Activated CD8-positive, alpha-beta memory T cell treated with anti-CD3 and anti-CD28 coated beads for 24 hours (primary cell): ENCODE data around the gene MAVS.

Source experiments
- DNase-seq: peaks from one replicate; pipeline ENCODE4 v3.0.0-alpha.2; 2020

Gene MAVS

GRCh38 chr20:3846740-3847428 lies at the start of gene MAVS:
Gene MAVS, plus strand, starts transcription at chr20:3846834. Its CDS starts 7,791 bp downstream, at chr20:3854625.
- peak; percentile 94 for DNase-seq

- no peak for DNase-seq
Measured at GRCh38 chr20:3797226-3797545, 49.4 kb upstream of the MAVS start.

DNA sequence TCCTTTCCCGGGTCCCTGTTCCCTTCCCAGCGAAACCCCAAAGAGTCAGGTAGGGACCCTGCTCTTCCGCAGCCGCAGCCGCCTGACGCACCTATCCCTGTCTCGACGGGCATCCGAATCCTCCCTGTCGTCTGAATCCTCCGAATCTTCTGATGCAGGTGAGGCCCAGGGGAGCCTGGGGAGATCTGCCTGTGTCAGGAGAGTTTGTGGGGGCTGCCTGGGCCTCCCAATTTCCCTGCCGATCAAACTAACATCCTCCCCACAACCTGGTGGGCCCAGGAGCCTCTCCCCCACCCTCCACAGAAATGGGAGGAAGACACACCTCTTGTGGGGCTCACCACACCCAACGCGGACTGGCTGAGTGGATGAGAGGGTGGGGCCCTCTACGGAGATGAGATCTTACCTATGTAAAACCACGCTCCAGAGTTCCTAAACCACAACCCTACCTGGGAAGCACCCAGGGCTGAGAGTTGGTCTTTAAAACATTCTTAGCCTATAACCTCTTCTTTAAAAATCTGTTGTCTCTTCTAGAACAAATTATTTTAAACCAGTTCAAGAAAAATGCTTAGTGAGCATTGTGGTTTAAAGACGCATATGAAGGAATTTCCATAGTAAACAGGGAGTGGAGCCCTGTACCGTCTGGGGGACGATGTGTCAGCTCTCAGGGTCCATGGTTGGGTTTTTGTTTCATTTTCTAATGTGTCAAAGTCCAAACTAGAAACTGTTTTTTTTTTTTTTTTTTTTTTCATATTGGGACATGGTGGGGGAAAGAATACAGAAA lies 48.9 kb upstream of the MAVS start:
- DNase-seq: no peak

GRCh38 chr20:3798373-3798768 lies 48.3 kb upstream of the MAVS start:
- DNase-seq: no peak

- no peak for DNase-seq
Measured at GRCh38 chr20:3798908-3799248, 47.8 kb upstream of the MAVS start.

- DNase-seq: no peak
Measured at GRCh38 chr20:3800256-3800877, 46.3 kb upstream of the MAVS start.

DNA sequence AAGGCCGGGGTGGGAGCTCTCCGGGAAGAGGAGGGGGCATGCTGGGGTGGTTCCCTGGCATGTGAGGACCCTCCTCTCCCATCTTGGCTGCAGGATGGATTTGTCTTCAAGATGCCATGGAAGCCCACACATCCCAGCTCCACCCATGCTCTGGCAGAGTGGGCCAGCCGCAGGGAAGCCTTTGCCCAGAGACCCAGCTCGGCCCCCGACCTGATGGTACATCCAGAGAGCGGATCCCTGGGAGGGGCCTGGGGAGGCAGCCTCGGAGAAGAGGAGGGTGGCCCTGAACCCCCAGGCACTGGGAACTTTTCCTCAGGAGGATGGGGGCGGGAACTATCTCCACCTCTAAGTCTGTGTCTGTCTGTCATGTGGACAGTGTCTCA lies 45.8 kb upstream of the MAVS start:
- no peak for DNase-seq

DNA sequence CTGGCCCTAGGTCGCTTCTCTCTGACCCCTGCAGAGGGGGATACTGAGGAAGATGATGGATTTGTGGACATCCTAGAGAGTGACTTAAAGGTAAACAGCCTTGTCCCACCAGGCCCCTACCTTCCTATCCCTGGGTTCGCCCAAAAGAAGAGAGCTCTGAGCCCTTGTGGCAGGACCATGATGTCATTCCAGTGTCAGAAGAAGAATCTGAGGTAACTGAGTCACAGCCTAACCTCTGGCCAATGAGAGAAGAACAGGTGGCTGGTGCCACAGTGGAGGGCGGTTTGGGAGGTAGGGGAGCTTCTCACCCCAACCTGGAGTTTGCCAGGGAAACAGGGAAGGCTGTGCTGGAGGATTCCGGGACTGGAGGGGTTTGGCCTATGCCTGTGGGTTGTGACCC lies 45.3 kb upstream of the MAVS start:
- DNase-seq: no peak

- no peak for DNase-seq
Measured at GRCh38 chr20:3801846-3802245, 44.8 kb upstream of the MAVS start.

DNA sequence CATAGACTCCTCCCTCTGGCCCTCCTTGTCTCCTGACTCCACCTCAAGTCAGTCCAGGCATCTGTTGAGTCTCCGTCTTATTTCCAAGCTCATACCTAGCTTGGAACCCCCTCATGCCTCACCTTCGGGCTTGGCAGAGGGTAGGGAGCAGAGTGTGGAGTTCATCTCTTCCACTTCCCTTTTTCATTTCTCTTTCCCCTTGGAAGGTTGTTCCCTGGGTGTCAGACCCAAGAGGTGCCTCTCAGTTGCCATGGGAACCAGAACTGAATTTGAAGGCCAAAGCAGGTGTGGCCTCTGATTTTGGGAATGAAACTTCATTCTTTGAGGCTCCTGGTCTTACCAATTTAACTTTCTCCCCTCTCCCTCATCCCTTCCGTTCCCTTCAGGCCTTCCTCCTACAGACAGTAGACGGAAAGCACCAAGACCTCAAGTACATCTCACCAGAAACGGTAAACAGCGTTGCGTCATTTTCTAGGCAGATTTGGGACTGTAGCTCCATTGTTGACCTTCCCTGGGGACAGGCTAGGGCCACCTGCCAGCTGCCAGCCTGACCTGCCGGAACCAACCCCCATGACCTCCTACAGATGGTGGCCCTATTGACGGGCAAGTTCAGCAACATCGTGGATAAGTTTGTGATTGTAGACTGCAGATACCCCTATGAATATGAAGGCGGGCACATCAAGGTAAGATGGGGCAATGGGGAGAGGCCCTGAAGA lies 44.0 kb upstream of the MAVS start:
- DNase-seq: no peak

GRCh38 chr20:3803289-3803688 lies 43.3 kb upstream of the MAVS start:
- no peak for DNase-seq

DNA sequence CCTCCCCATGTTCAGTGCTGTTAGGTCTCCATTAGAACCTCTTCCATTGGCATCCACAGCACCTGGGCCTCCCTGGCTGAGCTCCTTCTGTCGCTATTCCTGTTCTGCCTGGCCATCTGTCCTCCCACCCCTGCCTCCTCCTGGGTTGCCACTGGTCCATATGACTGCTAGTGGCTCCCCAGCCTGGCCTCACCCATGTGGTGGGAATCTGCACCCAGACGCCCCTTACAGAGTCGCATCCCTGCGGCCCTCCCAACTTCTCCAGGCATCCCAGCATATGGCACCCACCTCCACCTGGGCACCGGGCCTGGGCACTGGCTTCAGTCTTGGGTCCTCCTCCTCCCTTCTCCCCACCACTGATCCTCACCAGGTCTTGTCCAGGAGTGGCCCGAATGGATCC lies 42.8 kb upstream of the MAVS start:
- DNase-seq: no peak

DNA sequence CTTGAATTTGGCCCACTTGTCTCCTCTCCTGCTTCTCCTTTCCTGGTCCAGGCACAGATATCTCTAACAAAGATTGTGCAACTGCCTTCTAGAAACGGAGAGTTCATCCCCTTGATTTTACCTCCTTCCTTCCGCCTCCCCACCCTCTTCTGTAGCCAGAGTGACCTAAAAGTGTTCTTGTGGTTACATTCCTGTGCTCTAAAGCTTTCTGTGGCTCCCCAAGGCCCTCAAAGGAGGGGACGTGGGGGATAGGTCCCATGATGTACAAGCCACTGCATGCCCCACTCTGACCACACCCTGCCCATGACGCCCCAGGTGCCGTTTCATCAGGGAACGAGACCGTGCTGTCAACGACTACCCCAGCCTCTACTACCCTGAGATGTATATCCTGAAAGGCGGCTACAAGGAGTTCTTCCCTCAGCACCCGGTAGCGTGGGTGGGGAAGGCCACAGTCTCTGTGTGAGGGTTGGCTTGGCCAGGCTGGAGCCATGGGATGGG lies 42.3 kb upstream of the MAVS start:
- DNase-seq: no peak

DNA sequence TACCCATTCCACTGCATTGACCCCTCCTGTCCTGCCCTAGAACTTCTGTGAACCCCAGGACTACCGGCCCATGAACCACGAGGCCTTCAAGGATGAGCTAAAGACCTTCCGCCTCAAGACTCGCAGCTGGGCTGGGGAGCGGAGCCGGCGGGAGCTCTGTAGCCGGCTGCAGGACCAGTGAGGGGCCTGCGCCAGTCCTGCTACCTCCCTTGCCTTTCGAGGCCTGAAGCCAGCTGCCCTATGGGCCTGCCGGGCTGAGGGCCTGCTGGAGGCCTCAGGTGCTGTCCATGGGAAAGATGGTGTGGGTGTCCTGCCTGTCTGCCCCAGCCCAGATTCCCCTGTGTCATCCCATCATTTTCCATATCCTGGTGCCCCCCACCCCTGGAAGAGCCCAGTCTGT lies 41.9 kb upstream of the MAVS start:
- DNase-seq: no peak

GRCh38 chr20:3808544-3808943 lies 38.1 kb upstream of the MAVS start:
- no peak for DNase-seq

DNA sequence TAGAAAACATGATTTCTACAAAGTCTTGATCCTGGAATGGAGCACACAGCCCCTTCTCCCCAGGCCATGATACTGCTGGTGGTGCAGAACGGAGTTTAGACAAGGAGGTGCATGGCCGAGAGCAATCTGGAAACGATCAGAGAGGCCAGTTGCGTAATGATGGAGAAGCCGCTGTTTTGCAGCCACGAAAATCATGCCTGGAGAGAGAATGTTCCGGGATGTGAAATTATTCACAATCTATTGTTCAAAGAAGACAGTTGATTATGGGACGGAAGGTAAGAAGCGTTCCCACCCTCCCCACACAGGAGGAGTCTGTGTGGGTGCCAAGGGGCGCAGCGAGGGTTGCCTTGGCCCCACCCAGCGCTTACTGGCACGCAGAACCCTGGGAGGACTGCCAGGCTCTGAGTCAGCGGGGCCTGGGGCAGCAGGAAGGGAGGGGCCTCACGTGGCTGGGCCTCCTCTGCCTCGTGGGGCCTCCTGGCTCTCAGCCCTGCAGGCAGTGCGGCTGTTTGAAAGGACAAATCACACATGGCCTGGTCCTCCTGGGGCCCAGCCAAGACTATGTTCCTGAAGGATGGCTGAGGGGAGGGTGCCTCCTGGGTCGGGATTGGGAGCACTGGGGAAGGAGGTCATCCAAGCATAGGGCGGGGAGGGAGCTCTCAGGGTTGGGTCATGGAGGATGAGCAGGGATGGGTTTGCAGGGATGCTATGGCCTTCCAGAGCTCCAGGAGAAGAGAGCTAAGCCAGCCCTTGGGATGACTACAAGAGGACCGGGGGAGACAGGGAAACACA lies 35.0 kb upstream of the MAVS start:
- peak; percentile 94 for DNase-seq

GRCh38 chr20:3812259-3812681 lies 34.4 kb upstream of the MAVS start:
- DNase-seq: no peak

DNA sequence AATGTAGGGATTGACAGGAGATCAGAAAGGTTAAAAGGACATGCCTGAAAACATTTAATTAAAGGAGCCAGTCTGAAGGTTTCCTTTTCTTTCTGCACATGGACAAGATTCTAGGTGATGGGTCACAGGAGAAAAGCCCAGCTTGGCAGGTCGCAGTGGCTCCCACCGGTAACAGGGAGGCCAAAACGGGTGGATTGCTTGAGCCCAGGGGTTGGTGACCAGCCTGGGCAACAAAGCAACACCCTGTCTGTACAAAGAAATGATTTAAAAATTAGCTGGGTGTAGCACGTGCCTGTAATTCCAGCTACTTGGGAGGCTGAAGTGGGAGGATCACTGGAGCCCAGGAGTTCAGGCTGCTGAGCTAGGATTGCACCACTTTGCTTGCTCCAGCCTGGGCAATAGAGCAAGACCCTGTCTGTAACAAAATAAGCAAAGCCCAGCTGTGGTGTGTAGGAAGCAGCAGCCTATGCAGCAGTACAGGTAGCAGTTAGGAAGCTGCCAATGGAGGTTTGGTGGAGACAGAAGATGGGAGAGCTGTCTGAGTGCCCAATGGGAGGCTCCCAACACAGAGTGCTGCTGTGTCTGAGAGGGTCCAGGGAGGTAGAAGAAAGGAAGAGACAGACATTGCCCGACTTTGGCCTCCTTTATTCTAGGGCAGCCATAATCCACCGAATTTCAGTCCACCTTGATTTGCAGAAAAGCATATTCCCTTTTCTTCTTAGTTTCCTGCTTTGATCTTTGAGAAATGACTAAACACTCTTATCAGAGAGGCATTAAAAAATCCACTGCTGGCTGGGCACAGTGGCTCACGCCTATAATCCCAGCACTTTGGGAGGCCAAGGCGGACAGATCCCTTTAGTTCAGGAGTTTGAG lies 33.4 kb upstream of the MAVS start:
- no peak for DNase-seq

DNA sequence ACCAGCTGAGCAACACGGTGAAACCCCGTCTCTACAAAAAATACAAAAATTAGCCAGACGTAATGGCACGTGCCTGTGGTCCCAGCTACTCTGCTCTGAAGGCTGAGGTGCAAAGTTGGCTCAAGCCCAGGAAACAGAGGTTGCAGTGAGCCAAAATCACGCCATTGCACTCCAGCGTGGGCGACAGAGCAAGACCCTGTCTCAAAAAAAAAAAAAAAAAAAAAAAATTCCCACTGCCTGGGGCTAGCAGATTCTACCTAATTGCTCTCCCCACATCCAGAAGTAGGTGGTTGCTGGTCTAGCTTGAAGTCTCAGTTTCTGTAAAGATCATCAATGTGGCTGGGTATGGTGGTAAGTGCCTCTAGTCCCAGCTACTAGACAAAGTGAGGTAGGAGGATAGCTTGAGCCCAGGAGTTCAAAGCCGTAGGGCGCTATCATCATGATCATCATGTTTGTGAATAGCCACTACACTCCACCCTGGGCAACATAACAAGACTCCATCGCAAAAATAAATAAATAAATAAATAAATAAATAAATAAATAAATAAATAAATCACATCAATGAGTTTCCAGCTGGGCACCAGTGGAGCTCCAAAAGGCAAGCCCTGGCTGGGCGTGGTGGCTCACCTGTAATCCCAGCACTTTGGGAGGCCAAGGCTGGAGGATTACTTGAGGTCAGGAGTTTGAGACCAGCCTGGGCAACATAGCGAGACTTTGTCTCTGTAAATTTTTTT lies 32.6 kb upstream of the MAVS start:
- no peak for DNase-seq

- DNase-seq: no peak
Measured at GRCh38 chr20:3814928-3815495, 31.6 kb upstream of the MAVS start.
